HTR-8/SVneo (cell line): Measurements from ENCODE around the gene HOXB7.

Experiments used
- DNase-seq: peaks from one replicate; pipeline ENCODE4 v3.0.0; 2011; ENCODE audit warnings: low spot score, mixed read lengths; ENCODE audit not compliant: insufficient read length
- FAIRE-seq: peaks from 2 replicates; lab custom pipeline; 2011; peaks lifted over from hg19 to GRCh38; lab: Jason Lieb, UNC

The HOXB7 gene

DNA sequence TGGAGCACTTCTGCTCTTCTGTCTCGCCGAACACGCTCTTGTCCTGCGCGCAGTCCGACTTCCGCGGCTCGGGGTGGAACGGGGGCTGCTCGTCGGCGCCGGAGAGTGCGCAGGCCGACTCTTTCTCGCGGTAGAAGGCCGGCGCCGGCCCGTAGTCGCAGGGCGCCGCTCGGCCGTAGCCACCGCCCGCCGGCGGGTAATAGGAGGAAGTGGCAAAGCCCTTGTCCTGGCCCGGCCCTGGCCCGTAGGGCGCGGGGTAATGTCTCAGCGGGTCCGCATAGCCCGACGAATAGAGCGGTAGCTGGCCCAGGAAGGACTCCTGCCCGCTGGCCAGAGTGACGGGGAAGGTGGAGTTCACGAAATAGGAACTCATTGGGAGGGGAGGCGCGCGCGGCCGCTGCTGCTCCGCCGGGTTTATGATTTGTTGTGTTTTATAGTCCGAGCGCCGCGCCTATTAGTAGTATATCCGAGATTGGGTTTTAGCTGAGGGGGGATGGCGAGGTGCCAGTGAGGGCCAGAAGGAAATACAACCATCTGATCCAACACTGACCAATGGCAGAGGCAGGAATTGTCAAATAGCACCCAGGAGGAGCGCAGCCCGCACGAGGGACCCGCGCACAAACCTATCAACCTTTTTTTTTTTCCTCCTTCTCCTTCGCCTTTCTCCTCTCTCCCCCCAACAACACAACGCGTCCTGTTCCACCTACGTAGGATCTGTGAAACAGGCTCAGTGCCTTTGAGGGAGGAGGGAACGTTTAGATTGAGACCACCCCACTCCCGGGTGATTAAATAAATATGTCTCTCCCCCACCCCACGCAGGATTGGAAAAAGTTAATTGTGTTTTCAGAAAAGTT is 12.8 kb downstream of the HOXB7 start:
- DNase-seq (peak; percentile 61), FAIRE-seq (peak; percentile 92)

DNA sequence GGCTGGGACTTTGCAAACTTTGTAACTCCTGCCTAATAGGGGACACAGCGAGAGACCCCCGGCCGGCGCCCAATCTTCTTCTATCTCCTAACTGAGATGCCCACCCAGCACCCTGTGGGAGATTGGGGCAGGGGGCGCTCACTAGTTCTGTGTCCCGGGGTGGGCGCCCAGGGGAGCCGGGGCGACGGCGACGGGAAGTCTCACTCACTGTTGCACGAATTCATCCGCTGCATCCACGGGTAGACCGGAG is 13.4 kb downstream of the HOXB7 start:
- no peak for FAIRE-seq

DNA sequence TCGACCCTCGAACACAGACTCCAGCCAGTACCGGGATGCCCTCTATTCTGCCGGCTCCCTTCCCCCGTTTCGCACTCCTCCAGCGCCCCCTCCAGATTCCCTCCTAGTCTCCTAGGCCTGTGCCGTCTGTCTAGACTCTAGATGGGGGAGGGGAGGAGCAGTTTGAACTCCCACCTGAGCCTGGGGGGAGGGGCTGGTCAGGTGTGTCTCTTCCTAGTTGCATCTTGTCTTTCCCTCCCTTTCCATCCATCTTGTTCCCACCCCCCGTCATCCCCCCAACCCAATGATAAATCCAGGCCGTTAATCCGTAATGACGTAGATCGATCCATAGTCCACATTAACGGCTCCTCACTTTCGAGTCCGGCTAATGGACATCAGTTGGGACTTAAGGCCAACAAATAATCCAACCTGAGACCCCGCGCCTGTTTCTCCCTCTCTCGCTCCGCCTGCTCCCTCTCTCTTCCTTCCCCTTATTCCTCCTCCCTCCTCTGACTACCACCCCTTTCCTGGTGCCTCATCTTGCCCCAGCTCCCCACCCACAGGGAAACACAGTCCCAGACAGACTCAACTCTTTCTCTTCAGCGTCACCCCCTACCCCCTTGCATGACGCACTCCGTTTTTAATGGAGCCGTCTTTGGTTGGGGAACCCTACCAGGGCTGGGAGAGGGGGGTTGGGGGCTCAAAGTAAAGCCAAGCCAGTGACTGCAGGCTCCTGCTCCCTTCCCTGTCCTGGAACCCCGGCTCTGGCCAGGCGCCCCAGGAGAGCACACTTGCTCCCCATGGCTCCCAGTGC is 13.9 kb downstream of the HOXB7 start:
- DNase-seq (no peak), FAIRE-seq (peak; percentile 55)

More for the DNA sequence above, 13.4 kb downstream of the HOXB7 start:
- DNase-seq: no peak

- FAIRE-seq: peak; percentile 31
- DNase-seq: no peak
These were observed 14.7 kb downstream of the HOXB7 start for GRCh38 chr17:48596000-48596734.

- no peak for DNase-seq
- FAIRE-seq: no peak
These were observed 15.4 kb downstream of the HOXB7 start for GRCh38 chr17:48595278-48595999.

DNA sequence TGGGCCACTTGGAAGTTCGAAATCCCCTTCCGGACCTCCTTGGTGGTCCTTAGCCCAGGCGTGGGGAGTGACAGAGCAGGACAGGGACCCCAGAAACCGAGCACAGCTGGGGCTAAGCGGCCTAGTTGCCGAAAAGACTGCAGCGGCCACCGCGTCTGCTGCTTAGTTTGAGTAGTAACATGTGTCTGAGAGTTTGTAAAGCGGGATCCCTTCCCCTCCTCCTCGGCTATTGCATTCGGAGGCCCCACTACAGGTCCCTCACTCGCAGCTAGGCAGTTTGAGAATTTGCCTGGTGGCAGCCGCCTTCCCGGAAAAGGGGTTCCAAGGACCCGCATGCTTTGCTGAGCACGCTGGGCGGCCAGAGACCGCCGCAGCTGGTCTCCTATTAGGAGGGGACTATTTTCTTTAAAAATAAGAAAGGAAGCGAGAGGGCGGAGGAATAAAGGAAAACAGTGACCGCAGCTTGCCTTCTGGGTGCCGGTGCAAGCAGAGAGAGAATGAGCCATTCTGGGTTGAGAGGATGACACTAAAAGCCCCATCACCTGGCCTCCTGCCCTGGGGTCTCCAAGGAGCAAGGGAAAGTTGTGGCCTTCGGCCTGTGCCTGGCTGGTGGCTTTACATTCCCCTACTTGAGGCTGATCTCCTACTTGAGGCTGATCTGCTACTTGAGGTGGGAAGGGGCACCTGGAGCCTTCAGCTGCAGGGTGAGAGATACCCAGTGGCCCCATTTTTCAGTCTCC is 16.1 kb downstream of the HOXB7 start:
- no peak for FAIRE-seq
- DNase-seq: no peak

DNA sequence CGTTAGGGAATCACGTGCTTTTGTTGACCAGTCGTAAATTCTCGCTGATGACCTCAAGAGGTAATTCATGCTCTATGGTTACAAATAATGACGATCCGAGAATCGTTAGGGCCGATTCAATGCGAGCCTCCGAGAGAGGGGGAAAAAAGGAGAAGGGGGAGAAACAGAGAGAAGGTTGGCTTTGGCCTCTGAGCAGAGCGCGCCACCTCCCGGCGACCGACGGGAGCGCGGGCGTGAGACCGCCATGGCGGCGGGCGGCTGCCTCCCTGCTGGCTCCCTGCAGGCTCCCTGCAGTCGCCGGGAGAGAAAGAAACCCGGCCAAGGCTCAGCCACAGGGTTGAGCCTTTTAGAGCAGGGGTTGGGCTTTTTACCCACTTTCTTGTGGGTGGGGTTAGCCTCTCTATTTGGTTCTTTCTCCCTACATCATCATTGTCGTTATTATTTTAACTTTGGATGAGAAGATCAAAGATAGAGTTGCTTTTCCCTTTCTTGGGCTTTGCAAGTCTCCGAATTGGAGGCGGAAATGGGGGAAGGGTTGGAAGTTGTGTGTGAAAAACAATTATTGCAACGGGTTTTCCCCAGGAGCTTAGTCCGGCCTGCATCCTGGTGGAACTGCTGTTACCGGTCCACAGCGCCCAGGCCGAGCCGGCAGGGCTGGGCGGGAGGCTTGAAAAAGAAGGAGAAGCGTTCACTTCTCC is 16.8 kb downstream of the HOXB7 start:
- FAIRE-seq: peak; percentile 94
- DNase-seq: peak; percentile 86

DNA sequence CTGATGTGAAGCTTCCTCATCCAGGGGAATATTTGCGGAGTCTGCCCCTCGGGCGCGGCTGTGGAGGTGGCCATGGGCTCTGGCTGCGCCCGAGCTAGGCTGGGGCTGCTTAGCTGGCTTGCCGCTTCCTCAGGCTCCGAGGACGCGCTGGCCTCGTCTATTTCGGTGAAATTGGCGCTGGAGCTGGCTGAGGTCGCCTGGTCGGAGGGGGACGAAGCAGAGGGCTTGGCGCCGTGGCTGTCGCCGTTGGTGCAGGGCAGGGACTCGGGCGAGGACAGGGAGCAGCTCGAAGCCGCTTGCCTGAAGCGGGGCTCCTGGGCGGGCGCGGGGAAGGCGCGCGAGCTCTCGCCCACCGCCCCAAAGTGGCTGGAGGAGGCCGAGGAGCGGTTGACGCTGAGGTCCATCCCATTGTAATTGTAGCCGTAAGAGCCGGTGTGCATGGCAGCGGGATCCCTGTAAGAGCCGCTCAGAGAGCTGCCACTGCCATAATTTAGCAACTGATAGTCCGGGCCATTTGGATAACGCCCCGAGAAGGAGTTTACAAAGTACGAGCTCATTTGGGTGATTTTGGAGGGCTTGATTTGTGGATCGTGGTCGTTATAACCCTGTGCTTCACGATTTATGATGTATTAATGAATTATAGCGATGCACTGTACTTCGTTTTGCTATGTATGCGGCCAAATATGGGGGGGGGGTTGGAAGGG is 17.5 kb downstream of the HOXB7 start, which contains the start of gene HOXB5:
Gene HOXB5, minus strand, starts transcription at position 654 of the 704 bp plus-strand sequence. Its CDS starts 97 bp downstream, at position 557.
- DNase-seq: no peak
- peak; percentile 28 for FAIRE-seq

- no peak for DNase-seq
- FAIRE-seq: no peak
These were observed 18.2 kb downstream of the HOXB7 start for GRCh38 chr17:48592577-48592976.

DNA sequence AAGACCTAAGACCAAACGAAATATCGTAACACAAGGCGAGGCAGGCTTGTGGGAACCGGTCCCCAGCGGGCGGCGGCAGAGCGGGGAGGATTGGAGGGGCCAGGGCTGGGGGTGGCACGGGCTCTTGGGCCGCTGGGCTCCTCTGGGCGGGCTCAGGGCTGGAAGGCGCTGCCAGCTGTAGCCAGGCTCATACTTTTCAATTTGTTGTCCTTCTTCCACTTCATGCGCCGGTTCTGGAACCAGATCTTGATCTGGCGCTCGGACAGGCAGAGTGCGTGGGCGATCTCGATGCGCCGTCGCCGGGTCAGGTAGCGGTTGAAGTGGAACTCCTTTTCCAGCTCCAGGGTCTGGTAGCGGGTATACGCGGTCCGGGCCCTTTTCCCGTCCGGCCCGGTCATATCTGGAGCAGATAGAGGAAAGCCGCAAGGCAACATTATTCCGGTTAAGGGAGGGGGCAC is 18.7 kb downstream of the HOXB7 start:
- no peak for DNase-seq
- FAIRE-seq: no peak

GRCh38 chr17:48591255-48592056 is 19.4 kb downstream of the HOXB7 start:
- DNase-seq (no peak), FAIRE-seq (no peak)

DNA sequence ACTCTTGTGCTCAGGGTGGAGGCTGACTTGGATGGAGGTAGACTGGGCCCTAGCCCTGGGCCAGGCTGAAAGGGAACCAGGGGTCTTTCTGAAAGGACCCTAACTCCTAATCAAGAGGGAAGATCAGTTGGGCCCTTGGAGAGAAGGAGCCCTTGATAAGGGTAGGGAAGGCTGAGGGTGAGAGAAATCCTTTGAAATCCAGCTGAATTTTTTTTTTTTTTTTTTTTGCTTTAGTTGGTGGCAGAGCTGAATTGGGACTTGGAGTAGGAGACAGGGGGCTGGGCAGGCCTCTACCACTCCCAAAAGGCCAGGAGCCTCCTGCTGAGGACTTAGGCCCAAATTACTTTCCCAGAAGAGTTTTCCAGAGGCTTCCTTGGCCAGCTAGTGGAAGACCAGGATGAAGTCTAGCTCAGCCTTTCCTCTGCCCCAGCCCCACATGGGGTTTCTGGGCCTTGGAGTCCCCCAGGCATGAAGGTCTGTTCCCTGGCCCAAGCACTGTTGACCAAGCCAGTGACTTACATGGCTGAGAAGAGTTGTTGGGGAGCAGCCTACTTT is 20.1 kb downstream of the HOXB7 start:
- FAIRE-seq: no peak
- no peak for DNase-seq

- DNase-seq: no peak
These were observed 20.8 kb downstream of the HOXB7 start, which contains the start of gene HOXB3 for GRCh38 chr17:48589831-48590606. Gene HOXB3, minus strand, starts transcription at chr17:48590241. Its CDS starts 37,767 bp downstream, at chr17:48552474.

GRCh38 chr17:48589060-48589830 is 21.6 kb downstream of the HOXB7 start:
- FAIRE-seq (no peak), DNase-seq (no peak)

More at GRCh38 chr17:48589831-48590606, 20.8 kb downstream of the HOXB7 start, which contains the start of gene HOXB3:
- peak; percentile 28 for FAIRE-seq

GRCh38 chr17:48588528-48588927 is 22.3 kb downstream of the HOXB7 start:
- no peak for DNase-seq
- FAIRE-seq: no peak
